Urinary bladder (tissue), 4 donors: ENCODE data around the gene SHISAL2A. TPM values are rescaled to one million over a fixed set of nuclear protein-coding genes. Genes with fewer than 3 reads are reported as not detected.
"Not testable (repeated sequence)": the region's sequence is repeated elsewhere in the genome, so short reads cannot be mapped to it uniquely, and the experiment has no call there.

Experiments
- DNase-seq: peaks from one replicate; pipeline ENCODE4 v3.0.0-alpha.2; 2015; ENCODE audit errors: extremely low spot score
- H3K27ac ChIP-seq: one replicate; pipeline ENCODE4 v1.5.1; 2013; ENCODE audit warnings: low read depth, mild to moderate bottlenecking, moderate library complexity
- H3K36me3 ChIP-seq: one replicate; pipeline ENCODE4 v1.6.1; 2013; ENCODE audit warnings: mild to moderate bottlenecking, moderate library complexity; ENCODE audit not compliant: insufficient read depth
- H3K4me1 ChIP-seq: one replicate; pipeline ENCODE4 v1.6.1; 2013; ENCODE audit warnings: mild to moderate bottlenecking, moderate library complexity; ENCODE audit not compliant: insufficient read depth
- H3K4me3 ChIP-seq: one replicate; pipeline ENCODE4 v1.5.1; 2013; ENCODE audit warnings: low read depth, low read length
- WGBS: extraction: QIAGEN DNeasy Blood & Tissue Kit; methylation state at CpG from one replicate; pipeline ENCODE4 v1.1.7; 2013; 5-methylcytosine and 5-hydroxymethylcytosine counted together
- polyA plus RNA-seq: library from polyadenylated mRNA; stranded (reverse); fragments of 200-250 nt; gene quantifications from one replicate; pipeline ENCODE4 v1.2.3, GENCODE V29; 2013
- total RNA-seq: library from RNA; depleted of rRNA; stranded (reverse); fragments of >200 nt; gene quantifications from one replicate; pipeline ENCODE4 v1.2.3, GENCODE V29; 2014
- donor health status: healthy with polysubstance abuse.
- donor health status: healthy.

The SHISAL2A gene
- total and polyA plus RNA-seq, 2 donors, result 0.20 TPM; not detected in 1

GRCh38 chr1:52691821-52692220 lies 58.9 kb downstream of the SHISAL2A start:
- peaks cover 2% of the 10 kb centered on the region for H3K36me3 ChIP-seq

GRCh38 chr1:52692697-52693096 lies 59.7 kb downstream of the SHISAL2A start:
- no peak for DNase-seq
- WGBS, result 98% methylated on average over 4 of the region's 4 CpGs
- peaks cover 2% of the 10 kb centered on the region for H3K36me3 ChIP-seq
- H3K4me3 ChIP-seq, result no peak overlapping the region
- no peaks in the 10 kb centered on the region for H3K4me1 ChIP-seq
- no peak overlapping the region for H3K27ac ChIP-seq

More at GRCh38 chr1:52691821-52692220, 58.9 kb downstream of the SHISAL2A start:
- H3K27ac ChIP-seq, result no peak overlapping the region
- no peak for DNase-seq
- H3K4me3 ChIP-seq, result no peak overlapping the region
- WGBS, result 97% methylated on average over 3 of the region's 3 CpGs
- H3K4me1 ChIP-seq, result no peaks in the 10 kb centered on the region

GRCh38 chr1:52693351-52693750 lies 60.4 kb downstream of the SHISAL2A start:
- H3K4me1 ChIP-seq, H3K4me3 ChIP-seq, H3K36me3 ChIP-seq, DNase-seq, H3K27ac ChIP-seq: not testable (repeated sequence)
- WGBS, result 98% methylated on average over 10 of the region's 10 CpGs

- Histone ChIP-seq H3K27ac (no peak overlapping the region), H3K4me3 (no peak overlapping the region), H3K4me1 (no peaks in the 10 kb centered on the region), H3K36me3 (peaks cover 2% of the 10 kb centered on the region)
- DNase-seq, result no peak
- 97% methylated on average over 1 of the region's 1 CpG for WGBS
Observed at GRCh38 chr1:52693843-52694242, 60.9 kb downstream of the SHISAL2A start.

- no peak for DNase-seq
- WGBS, result 95% methylated on average over 7 of the region's 7 CpGs
- Histone ChIP-seq H3K27ac (no peak overlapping the region), H3K4me1 (no peaks in the 10 kb centered on the region), H3K4me3 (no peak overlapping the region), H3K36me3 (peaks cover 2% of the 10 kb centered on the region)
Observed at GRCh38 chr1:52695627-52696026, 62.7 kb downstream of the SHISAL2A start.

- Histone ChIP-seq H3K36me3 (no peaks in the 10 kb centered on the region), H3K4me3 (peak within 1 kb of the TSS; percentile 59), H3K27ac (peak within 1 kb of the TSS; percentile 53), H3K4me1 (no peaks in the 10 kb centered on the region)
- WGBS, result 2% methylated on average over 68 of the region's 68 CpGs
- peak; percentile 45 for DNase-seq
Observed at GRCh38 chr1:52697795-52698674, 65.1 kb downstream of the SHISAL2A start, which contains the start of gene COA7. Gene COA7, minus strand, starts transcription at chr1:52698347. Its CDS starts 21 bp downstream, at chr1:52698326.

- H3K4me1 ChIP-seq, result no peaks in the 10 kb centered on the region
- peak; percentile 79 for DNase-seq
- H3K4me3 ChIP-seq, result peak overlapping the region; percentile 27
- H3K27ac ChIP-seq, result peak overlapping the region; percentile 26
- H3K36me3 ChIP-seq, result no peaks in the 10 kb centered on the region
- WGBS, result 4% methylated on average over 35 of the region's 35 CpGs
Observed at GRCh38 chr1:52702886-52703787, 70.2 kb downstream of the SHISAL2A start.

GRCh38 chr1:52706136-52706670 lies 73.2 kb downstream of the SHISAL2A start:
- DNase-seq, result no peak
- WGBS, result 67% methylated on average over 6 of the region's 6 CpGs
- Histone ChIP-seq H3K27ac (no peak overlapping the region), H3K4me1 (no peaks in the 10 kb centered on the region), H3K4me3 (no peak overlapping the region), H3K36me3 (no peaks in the 10 kb centered on the region)

Other genes with a start within 250 kb of the SHISAL2A start
- 2.7 TPM for gene ORC1, start 228.7 kb upstream of the SHISAL2A start, total RNA-seq
- gene ORC1, start 228.7 kb upstream of the SHISAL2A start, polyA plus RNA-seq, result 0.48 TPM
- gene PRPF38A, start 228.6 kb upstream of the SHISAL2A start, total RNA-seq, result 22.4 TPM
- 21.8 TPM for gene PRPF38A, start 228.6 kb upstream of the SHISAL2A start, polyA plus RNA-seq
- 145 TPM for gene TUT4, start 80.1 kb upstream of the SHISAL2A start, total RNA-seq
- 27.0 TPM for gene TUT4, start 80.1 kb upstream of the SHISAL2A start, polyA plus RNA-seq
- 55.4 TPM for gene GPX7, start 30.8 kb upstream of the SHISAL2A start, total RNA-seq
- 19.5 TPM for gene GPX7, start 30.8 kb upstream of the SHISAL2A start, polyA plus RNA-seq
- gene COA7, start 65.2 kb downstream of the SHISAL2A start, total RNA-seq, result 7.9 TPM
- 9.4 TPM for gene COA7, start 65.2 kb downstream of the SHISAL2A start, polyA plus RNA-seq
- 70.2 TPM for gene ZYG11B, start 93.3 kb downstream of the SHISAL2A start, total RNA-seq
- 14.2 TPM for gene ZYG11B, start 93.3 kb downstream of the SHISAL2A start, polyA plus RNA-seq
- 0.85 TPM for gene ZYG11A, start 209.6 kb downstream of the SHISAL2A start, total RNA-seq
- 0.13 TPM for gene ZYG11A, start 209.6 kb downstream of the SHISAL2A start, polyA plus RNA-seq